Nasal cavity respiratory epithelium epithelial cell of viscerocranial mucosa (primary cell): Measurements from ENCODE around the gene DNAJC11. TPM values are rescaled to one million over a fixed set of nuclear protein-coding genes. Genes with fewer than 3 reads are reported as not detected.

Source experiments
- total RNA-seq: library from RNA; depleted of rRNA; stranded (reverse); fragments of >200 nt; gene quantifications from 2 replicates; pipeline ENCODE4 v1.2.3, GENCODE V29; 2014

DNAJC11 gene
- 24.9 and 52.9 TPM in 2 replicates for total RNA-seq

GRCh38 chr1:6701437-6702153, at the start of gene DNAJC11:
DNAJC11 (minus strand) TSS chr1:6701816; CDS start chr1:6701800, 16 bp downstream.

GRCh38 chr1:6624710-6625583, 76.7 kb downstream of the DNAJC11 start, which contains the start of gene THAP3:
THAP3 (plus strand) TSS chr1:6624868; CDS start chr1:6625219, 351 bp downstream.

GRCh38 chr1:6613361-6614018, 88.1 kb downstream of the DNAJC11 start, which contains the start of gene PHF13:
PHF13 (plus strand) TSS chr1:6613731; CDS start chr1:6614067, 336 bp downstream.

GRCh38 chr1:6602669-6603237, 98.9 kb downstream of the DNAJC11 start, which contains the start of gene KLHL21:
KLHL21 (minus strand) TSS chr1:6602869; CDS start chr1:6602817, 52 bp downstream.

Other genes with a start within 250 kb of the DNAJC11 start
- 11.3 and 20.5 TPM in 2 replicates for gene TNFRSF25, start 235.6 kb downstream of the DNAJC11 start, total RNA-seq
- gene PLEKHG5, start 210.1 kb downstream of the DNAJC11 start, total RNA-seq, result 42.9 and 44.1 TPM in 2 replicates
- 18.8 and 24.6 TPM in 2 replicates for gene NOL9, start 147.3 kb downstream of the DNAJC11 start, total RNA-seq
- gene TAS1R1, start 146.5 kb downstream of the DNAJC11 start, total RNA-seq, result not detected in 2 replicates
- gene ZBTB48, start 121.8 kb downstream of the DNAJC11 start, total RNA-seq, result 21.3 and 22.6 TPM in 2 replicates
- 41.0 and 96.0 TPM in 2 replicates for gene KLHL21, start 98.9 kb downstream of the DNAJC11 start, total RNA-seq
- 8.2 and 20.2 TPM in 2 replicates for gene PHF13, start 88.1 kb downstream of the DNAJC11 start, total RNA-seq
- gene THAP3, start 76.9 kb downstream of the DNAJC11 start, total RNA-seq, result 17.1 and 30.4 TPM in 2 replicates
- 45.3 and 55.7 TPM in 2 replicates for gene CAMTA1, start 83.6 kb upstream of the DNAJC11 start, total RNA-seq